Panc1 (cell line): ENCODE measurements around the gene CDH23. TPM values are rescaled to one million over a fixed set of nuclear protein-coding genes. Genes with fewer than 3 reads are reported as not detected.

Experiments used
- ATAC-seq: fragments of 200-7000 bp; cut with Tn5 transposase; 2 replicates; pipeline ENCODE4 v1.9.1; 2020; ENCODE audit warnings: mild to moderate bottlenecking, moderate library complexity
- BruUV-seq: library from RNA; stranded (reverse); fragments of 400-500 nt; replicated peaks from 2 replicates; lab custom pipeline; 2021; lab: Mats Ljungman, UMichigan
- CTCF ChIA-PET: fragments of 300-600 bp; sonication (Branson Sonifier 250); formaldehyde crosslinking; loops from one replicate; lab custom pipeline; 2022; ENCODE audit warnings: antibody characterized with exemption; lab: Charles Lee
- POLR2A ChIA-PET: fragments of 300-600 bp; sonication (Branson Sonifier 250); formaldehyde crosslinking; loops from one replicate; lab custom pipeline; 2022; ENCODE audit warnings: antibody characterized with exemption; lab: Charles Lee
- DNase-seq: peaks from one replicate; pipeline ENCODE4 v3.0.0-alpha.2; 2010; ENCODE audit warnings: low read depth, low spot score
- H3K27ac ChIP-seq: 2 replicates; pipeline ENCODE4 v1.5.1; 2011; ENCODE audit warnings: mild to moderate bottlenecking, low read length, inconsistent platforms
- H3K27me3 ChIP-seq: fragments of 200-500 bp; sonication (Bioruptor generic); 2 replicates; pipeline ENCODE4 v1.6.0; 2014; ENCODE audit warnings: low read length, inconsistent platforms; ENCODE audit not compliant: control insufficient read depth, insufficient read depth
- H3K36me3 ChIP-seq: fragments of 200-500 bp; sonication (Bioruptor generic); 2 replicates; pipeline ENCODE4 v1.5.1; 2014; ENCODE audit warnings: inconsistent platforms, mild to moderate bottlenecking, low read length, moderate library complexity; ENCODE audit not compliant: control insufficient read depth, insufficient read depth
- H3K4me1 ChIP-seq: 2 replicates; pipeline ENCODE4 v1.5.1; 2011; ENCODE audit warnings: inconsistent platforms, mild to moderate bottlenecking, low read length, moderate library complexity; ENCODE audit not compliant: control insufficient read depth, insufficient read depth
- H3K4me3 ChIP-seq, 2 experiments: 2 replicates each; pipeline ENCODE4 v1.5.1; 2011 to 2012; ENCODE audit warnings: low read depth in 2 of 2, low read length in 2 of 2, mild to moderate bottlenecking in 2 of 2, inconsistent platforms in 1 of 2, moderate library complexity in 1 of 2
- H3K9me3 ChIP-seq: fragments of 200-500 bp; sonication (Bioruptor generic); 2 replicates; pipeline ENCODE4 v1.5.1; 2014; ENCODE audit warnings: low read depth, mild to moderate bottlenecking, inconsistent platforms, low read length, moderate library complexity; ENCODE audit not compliant: control insufficient read depth, insufficient read depth
- CTCF ChIP-seq: fragments of 450-650 bp; IDR thresholded peaks from 2 replicates; pipeline ENCODE4 v1.5.1; 2017; ENCODE audit warnings: mild to moderate bottlenecking
- POLR2AphosphoS5 ChIP-seq: IDR thresholded peaks from 2 replicates; pipeline ENCODE4 v1.6.1; 2012; ENCODE audit warnings: mild to moderate bottlenecking, low read depth, low read length, moderate library complexity
- REST ChIP-seq, 2 experiments: IDR thresholded peaks; 2 replicates each; pipeline ENCODE4 v1.6.1; 2011 to 2012; ENCODE audit warnings: low read depth in 2 of 2, control low read depth in 1 of 2, low read length in 1 of 2, mild to moderate bottlenecking in 1 of 2, moderate library complexity in 1 of 2; ENCODE audit not compliant: insufficient read depth in 1 of 2
- SIN3A ChIP-seq: IDR thresholded peaks from 2 replicates; pipeline ENCODE4 v1.6.1; 2012; ENCODE audit warnings: low read depth, mild to moderate bottlenecking, low read length, moderate library complexity, borderline replicate concordance; ENCODE audit not compliant: insufficient read depth
- TCF7L2 ChIP-seq: IDR thresholded peaks from 2 replicates; pipeline ENCODE4 v1.6.1; 2011; ENCODE audit warnings: mild to moderate bottlenecking, low read depth, low read length, inconsistent platforms
- in situ Hi-C: cut with HindIII; loops from 2 replicates; pipeline ENCODE4 v1.10.0; 2016; ENCODE audit warnings: low sequenced_read_pairs, low pct_unique_long_range_greater_than_20kb
- intact Hi-C: fragments of 100-400 bp; cut with micrococcal nuclease; formaldehyde crosslinking; loops from one replicate; pipeline ENCODE4 v1.10.0; 2022; ENCODE audit not compliant: unreplicated experiment
- total RNA-seq: library from RNA; stranded (reverse); gene quantifications from one replicate; pipeline ENCODE4 v1.2.1, GENCODE V29; 2021; ENCODE audit not compliant: unreplicated experiment

The CDH23 gene
- total RNA-seq, 1 experiment from 2014 or later, result 2.7 TPM

GRCh38 chr10:71383972-71384687, 12.6 kb upstream of the CDH23 start:
- Histone ChIP-seq H3K27me3 (peaks cover 2% of the 10 kb centered on the region; the same call in 1 of the 2 replicates), H3K4me1 (no peaks in the 10 kb centered on the region), H3K27ac (no peak overlapping the region), H3K9me3 (no peaks in the 10 kb centered on the region), H3K4me3 (no peak overlapping the region), H3K36me3 (no peaks in the 10 kb centered on the region)
- ChIA-PET POLR2A (no interaction called here), CTCF (interaction anchor here (0.6 to 1.5 kb wide), 9 partner anchors 13 to 1717 kb away, joined by 3 to 9 read pairs (median 3); no protein-coding TSS in a partner anchor)
- in situ Hi-C loops (no loop called here), intact Hi-C loops (loop anchor here (2.0 to 5.0 kb wide), 3 partner anchors 67 to 433 kb away; partner anchors contain the start of gene SLC29A3)
- peak; percentile 45 for DNase-seq
- ATAC-seq, result peak; percentile 96
- no TSS peak for BruUV-seq
- TF ChIP-seq TCF7L2, result no peak
- peak; percentile 99 for TF ChIP-seq CTCF

GRCh38 chr10:71388171-71388570, 8.5 kb upstream of the CDH23 start:
- H3K4me1 ChIP-seq, result no peaks in the 10 kb centered on the region
- no peak overlapping the region for H3K4me3 ChIP-seq
- H3K9me3 ChIP-seq, result no peaks in the 10 kb centered on the region
- no peak for TF ChIP-seq REST (IDR thresholded peaks at IDR 0.05; ENCODE audit: insufficient read depth in 1 of 2, low read depth in 2 of 2, low read length in 1 of 2)
- no peak for TF ChIP-seq CTCF
- TF ChIP-seq POLR2AphosphoS5, result no peak
- no peak for TF ChIP-seq TCF7L2
- TF ChIP-seq SIN3A, result no peak
- H3K27me3 ChIP-seq, result peaks cover 4% of the 10 kb centered on the region
- no peak for DNase-seq
- in situ Hi-C loops (no loop called here), intact Hi-C loops (no loop called here)
- ATAC-seq, result no peak
- POLR2A ChIA-PET, result no interaction called here
- H3K27ac ChIP-seq, result no peak overlapping the region
- CTCF ChIA-PET, result interaction anchor here (0.6 kb wide), 1 partner anchor 42 kb away, joined by 4 read pairs; no protein-coding TSS in a partner anchor
- H3K36me3 ChIP-seq, result no peaks in the 10 kb centered on the region
- no TSS peak for BruUV-seq
